SK-N-SH (cell line): ENCODE measurements around the gene THSD4.

ENCODE experiments used
- CTCF ChIP-seq: fragments of 200-600 bp; sonication (generic); IDR thresholded peaks from 2 replicates; pipeline ENCODE4 v1.6.1; 2017; ENCODE audit warnings: antibody characterized with exemption, mild to moderate bottlenecking, moderate library complexity
- EP300 ChIP-seq, 2 experiments: IDR thresholded peaks; 2 replicates each; pipeline versions ENCODE4 v1.4.0 to v1.6.1; 2012; ENCODE audit warnings: borderline replicate concordance in 1 of 2, low read depth in 1 of 2, low read length in 1 of 2
- GATA2 ChIP-seq: sonication (generic); formaldehyde crosslinking; IDR thresholded peaks from 2 replicates; pipeline ENCODE4 v1.5.0; 2020; ENCODE audit warnings: mild to moderate bottlenecking, missing genetic modification reagents
- MAX ChIP-seq: IDR thresholded peaks from 2 replicates; pipeline ENCODE4 v1.4.0; 2012; ENCODE audit warnings: low read depth
- RAD21 ChIP-seq: IDR thresholded peaks from 2 replicates; pipeline ENCODE4 v1.6.1; 2012; ENCODE audit warnings: mild to moderate bottlenecking, low read length
- RFX5 ChIP-seq: IDR thresholded peaks from 2 replicates; pipeline ENCODE4 v1.6.1; 2012; ENCODE audit warnings: mild to moderate bottlenecking, improper control_type of control experiment, low read length
- TAF1 ChIP-seq: IDR thresholded peaks from 2 replicates; pipeline ENCODE4 v1.6.1; 2012; ENCODE audit warnings: low read depth, mild to moderate bottlenecking, low read length, moderate library complexity, borderline replicate concordance
- TEAD4 ChIP-seq: IDR thresholded peaks from 2 replicates; pipeline ENCODE4 v1.4.0; 2012; ENCODE audit warnings: mild to moderate bottlenecking, borderline replicate concordance; ENCODE audit not compliant: insufficient read depth
- YY1 ChIP-seq: IDR thresholded peaks from 2 replicates; pipeline ENCODE4 v1.4.0; 2012; ENCODE audit warnings: low read depth, mild to moderate bottlenecking

GRCh38 chr15:71632576-71633195, 517.4 kb downstream of the THSD4 start:
- TF ChIP-seq CTCF = no peak
- no peak for TF ChIP-seq MAX
- no peak for TF ChIP-seq RFX5
- no peak for TF ChIP-seq YY1
- TF ChIP-seq TEAD4 = no peak
- no peak for TF ChIP-seq RAD21
- no peak for TF ChIP-seq TAF1
- no peak for TF ChIP-seq EP300 (IDR thresholded peaks at IDR 0.05; ENCODE audit: borderline replicate concordance in 1 of 2, low read depth in 1 of 2, low read length in 1 of 2)
- TF ChIP-seq GATA2 = no peak
